NB4 (cell line): ENCODE results near the gene GPC3.

Source experiments
- CTCF ChIP-seq: IDR thresholded peaks from one replicate; pipeline ENCODE4 v1.5.1; 2012; ENCODE audit warnings: low read depth, low read length
- MYC ChIP-seq: IDR thresholded peaks from 2 replicates; pipeline ENCODE4 v1.6.1; 2011; ENCODE audit warnings: low read depth, low read length

GRCh38 chrX:133523081-133523487 is 462.3 kb downstream of the GPC3 start:
- TF ChIP-seq CTCF (no peak), MYC (no peak)
